Transverse colon (tissue), 4 donors: ENCODE measurements around the gene ADAMTS14.

Experiments
- POLR2A ChIP-seq: fragments of 450-650 bp; IDR thresholded peaks from one replicate; pipeline ENCODE4 v1.6.1; 2016; ENCODE audit warnings: antibody characterized with exemption, mild to moderate bottlenecking, moderate library complexity
- POLR2AphosphoS5 ChIP-seq, 3 donors: sonication (generic); formaldehyde crosslinking; IDR thresholded peaks; one replicate each; pipeline ENCODE4 v1.6.1; 2016; ENCODE audit warnings: antibody characterized with exemption in 3 of 3
- TF ChIP-seq, protein P1 (sequence below), 5 experiments: fragments of 200-600 bp in 3 of 5; fragments of 450-650 bp in 2 of 5; sonication (generic) in 3 of 5; IDR thresholded peaks; 1 replicate in 2 of 5; 2 replicates in 3 of 5; pipeline ENCODE4 v1.5.1; 2016 to 2017; ENCODE audit warnings: antibody characterized with exemption in 5 of 5, inconsistent platforms in 3 of 5, mild to moderate bottlenecking in 2 of 5, moderate library complexity in 1 of 5

- TF ChIP-seq, protein P1, sequence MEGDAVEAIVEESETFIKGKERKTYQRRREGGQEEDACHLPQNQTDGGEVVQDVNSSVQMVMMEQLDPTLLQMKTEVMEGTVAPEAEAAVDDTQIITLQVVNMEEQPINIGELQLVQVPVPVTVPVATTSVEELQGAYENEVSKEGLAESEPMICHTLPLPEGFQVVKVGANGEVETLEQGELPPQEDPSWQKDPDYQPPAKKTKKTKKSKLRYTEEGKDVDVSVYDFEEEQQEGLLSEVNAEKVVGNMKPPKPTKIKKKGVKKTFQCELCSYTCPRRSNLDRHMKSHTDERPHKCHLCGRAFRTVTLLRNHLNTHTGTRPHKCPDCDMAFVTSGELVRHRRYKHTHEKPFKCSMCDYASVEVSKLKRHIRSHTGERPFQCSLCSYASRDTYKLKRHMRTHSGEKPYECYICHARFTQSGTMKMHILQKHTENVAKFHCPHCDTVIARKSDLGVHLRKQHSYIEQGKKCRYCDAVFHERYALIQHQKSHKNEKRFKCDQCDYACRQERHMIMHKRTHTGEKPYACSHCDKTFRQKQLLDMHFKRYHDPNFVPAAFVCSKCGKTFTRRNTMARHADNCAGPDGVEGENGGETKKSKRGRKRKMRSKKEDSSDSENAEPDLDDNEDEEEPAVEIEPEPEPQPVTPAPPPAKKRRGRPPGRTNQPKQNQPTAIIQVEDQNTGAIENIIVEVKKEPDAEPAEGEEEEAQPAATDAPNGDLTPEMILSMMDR (IDR thresholded peaks at IDR 0.05) = no peak
- TF ChIP-seq POLR2A = no peak
- no peak for TF ChIP-seq POLR2AphosphoS5 (IDR thresholded peaks at IDR 0.05)
Measured at GRCh38 chr10:70657041-70657440, 15.3 kb upstream of the ADAMTS14 start.
